ENCODE measurements around the gene CROT. TPM values are rescaled to one million over a fixed set of nuclear protein-coding genes. Genes with fewer than 3 reads are reported as not detected.

CROT gene
- total RNA-seq, 1 donor from 2014 or later = 20.7 TPM

GRCh38 chr7:87413951-87414793 is 68.7 kb downstream of the CROT start:
- peak; percentile 53 for DNase-seq (ENCODE audit: low spot score)

- DNase-seq (ENCODE audit: low spot score) = no peak
Measured at GRCh38 chr7:87414794-87415188, 69.3 kb downstream of the CROT start.

- DNase-seq (ENCODE audit: low spot score) = peak; percentile 74
Measured at GRCh38 chr7:87416682-87417587, 71.5 kb downstream of the CROT start.

- DNase-seq (ENCODE audit: low spot score) = no peak
Measured at GRCh38 chr7:87420173-87420572, 74.7 kb downstream of the CROT start.

DNA sequence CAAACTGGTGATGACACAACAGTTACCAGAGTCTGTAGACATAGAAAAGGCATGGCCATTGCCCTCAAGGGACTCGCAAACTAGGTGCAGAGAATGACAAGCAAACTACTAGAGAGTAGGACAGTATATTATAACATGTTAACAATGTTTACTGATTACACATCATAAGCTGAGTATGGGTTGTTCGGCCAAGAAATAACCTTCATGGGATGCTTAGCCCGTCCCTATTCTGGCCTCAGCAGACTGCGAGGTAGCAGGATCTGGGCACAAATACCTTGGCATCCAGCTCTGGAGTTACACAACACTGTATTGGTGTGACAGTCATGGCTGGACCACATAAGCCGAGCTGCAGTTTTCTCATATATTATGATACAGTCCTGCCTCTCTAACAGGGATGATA is 78.6 kb downstream of the CROT start:
- DNase-seq (ENCODE audit: low spot score) = no peak

- DNase-seq (ENCODE audit: low spot score) = no peak
Measured at GRCh38 chr7:87426160-87426559, 80.7 kb downstream of the CROT start.

- no peak for DNase-seq (ENCODE audit: low spot score)
Measured at GRCh38 chr7:87427288-87427687, 81.8 kb downstream of the CROT start.

DNA sequence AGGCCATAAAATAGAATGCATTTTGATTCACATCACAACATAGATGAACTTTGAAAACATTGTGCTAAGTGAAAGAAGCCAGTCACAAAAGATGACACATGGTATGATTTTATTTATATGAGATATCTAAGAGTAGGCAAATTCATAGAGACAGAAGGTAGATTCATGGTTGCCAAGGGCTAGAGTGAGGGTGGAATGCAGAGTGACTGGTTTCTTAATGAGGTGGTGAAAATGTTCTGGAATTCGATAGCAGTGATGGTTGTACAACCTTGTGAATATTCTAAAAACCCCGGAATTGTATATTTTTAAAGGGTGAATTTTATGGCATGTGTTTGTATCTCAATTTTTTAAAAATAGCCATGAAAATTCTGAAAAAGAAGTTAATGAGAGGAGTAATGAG is 87.1 kb downstream of the CROT start:
- no peak for DNase-seq (ENCODE audit: low spot score)

- DNase-seq (ENCODE audit: low spot score) = no peak
Measured at GRCh38 chr7:87435546-87435945, 90.1 kb downstream of the CROT start.

DNA sequence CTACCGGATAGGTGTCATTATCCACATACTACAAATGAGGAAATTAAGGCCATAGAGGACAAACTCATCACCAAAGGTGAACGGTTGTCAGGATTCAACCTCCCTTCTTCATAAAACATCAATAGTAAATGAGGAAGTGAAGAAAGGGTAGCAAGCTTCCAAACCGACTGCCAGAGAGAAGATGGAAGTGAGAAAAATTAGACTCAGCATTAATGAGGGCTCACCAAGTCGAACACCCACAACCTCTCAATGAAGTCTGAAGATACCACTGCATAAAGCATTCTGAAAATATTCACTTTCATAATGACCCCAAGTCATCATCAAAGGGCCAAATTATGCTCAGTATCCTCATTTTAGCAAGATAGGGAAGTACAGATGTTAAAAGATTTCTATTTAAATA is 100.4 kb downstream of the CROT start:
- peak; percentile 3 for DNase-seq (ENCODE audit: low spot score)

DNA sequence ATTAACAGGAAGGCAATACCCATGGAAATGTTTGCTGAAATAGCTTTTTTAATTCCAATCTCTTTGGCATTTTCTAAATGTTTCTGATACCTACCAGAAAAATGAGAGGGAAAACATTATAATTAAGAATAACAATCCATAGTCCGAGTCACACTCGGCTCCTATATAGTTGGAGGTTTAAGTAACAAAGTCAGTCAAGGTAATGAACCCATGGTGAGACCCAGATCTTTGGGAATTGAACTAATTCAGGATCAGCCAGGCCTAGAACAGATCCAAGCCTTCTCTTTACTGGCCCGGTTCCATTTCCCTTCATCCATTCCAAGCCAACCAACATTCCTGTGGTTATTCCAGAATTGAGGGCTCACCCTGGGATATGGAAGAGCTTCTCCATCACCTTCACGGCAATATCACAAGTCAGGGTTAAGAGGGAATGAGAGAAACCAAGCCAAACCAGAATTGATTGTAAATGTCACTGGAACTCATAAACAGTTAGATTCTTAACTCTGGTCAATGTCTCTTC is 101.7 kb downstream of the CROT start:
- no peak for DNase-seq (ENCODE audit: low spot score)

DNA sequence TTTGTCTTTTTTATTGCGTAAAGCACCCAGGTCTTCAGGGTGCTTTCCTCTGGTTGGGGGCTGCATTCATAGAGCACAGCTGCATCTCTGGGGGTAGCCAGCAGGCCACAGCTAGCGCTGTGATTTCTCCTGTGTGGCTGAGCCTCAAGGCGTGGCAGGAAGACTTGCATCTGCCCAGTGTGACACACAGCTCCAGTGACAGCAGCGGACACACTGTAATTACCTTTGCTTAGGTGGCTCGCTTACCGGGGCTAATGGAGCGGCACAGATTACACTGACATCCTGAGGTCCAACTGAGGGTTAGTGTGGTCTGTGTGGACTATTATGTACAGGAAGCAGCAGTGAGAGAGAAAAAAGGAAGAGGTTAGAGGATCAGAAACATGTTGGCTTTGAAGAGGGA is 102.9 kb downstream of the CROT start:
- DNase-seq (ENCODE audit: low spot score) = no peak

Other genes with a start within 250 kb of the CROT start
- 109 TPM for gene DMTF1, start 193.2 kb upstream of the CROT start, total RNA-seq (ENCODE audit: insufficient read depth, low replicate concordance)
- 25.3 TPM for gene TMEM243, start 125.9 kb upstream of the CROT start, total RNA-seq (ENCODE audit: insufficient read depth, low replicate concordance)
- gene ABCB4, start 130.0 kb downstream of the CROT start, total RNA-seq (ENCODE audit: insufficient read depth, low replicate concordance) = 30.6 TPM

Data from umbilical cord (tissue), 2 donors.